Kasumi-1 (cell line): Measurements from ENCODE around the gene IKBKE.

ENCODE experiments used
- DNase-seq, 2 experiments: peaks; one replicate each; lab custom pipeline; 2025; lab: John Stamatoyannopoulos, UW

The IKBKE gene

DNA sequence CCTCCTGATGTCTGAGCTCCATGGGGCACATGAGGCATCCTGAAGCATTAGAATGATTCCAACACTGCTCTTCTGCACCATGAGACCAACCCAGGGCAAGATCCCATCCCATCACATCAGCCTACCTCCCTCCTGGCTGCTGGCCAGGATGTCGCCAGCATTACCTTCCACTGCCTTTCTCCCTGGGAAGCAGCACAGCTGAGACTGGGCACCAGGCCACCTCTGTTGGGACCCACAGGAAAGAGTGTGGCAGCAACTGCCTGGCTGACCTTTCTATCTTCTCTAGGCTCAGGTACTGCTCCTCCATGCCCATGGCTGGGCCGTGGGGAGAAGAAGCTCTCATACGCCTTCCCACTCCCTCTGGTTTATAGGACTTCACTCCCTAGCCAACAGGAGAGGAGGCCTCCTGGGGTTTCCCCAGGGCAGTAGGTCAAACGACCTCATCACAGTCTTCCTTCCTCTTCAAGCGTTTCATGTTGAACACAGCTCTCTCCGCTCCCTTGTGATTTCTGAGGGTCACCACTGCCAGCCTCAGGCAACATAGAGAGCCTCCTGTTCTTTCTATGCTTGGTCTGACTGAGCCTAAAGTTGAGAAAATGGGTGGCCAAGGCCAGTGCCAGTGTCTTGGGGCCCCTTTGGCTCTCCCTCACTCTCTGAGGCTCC lies 26.0 kb downstream of the IKBKE start:
- no peak for DNase-seq

DNA sequence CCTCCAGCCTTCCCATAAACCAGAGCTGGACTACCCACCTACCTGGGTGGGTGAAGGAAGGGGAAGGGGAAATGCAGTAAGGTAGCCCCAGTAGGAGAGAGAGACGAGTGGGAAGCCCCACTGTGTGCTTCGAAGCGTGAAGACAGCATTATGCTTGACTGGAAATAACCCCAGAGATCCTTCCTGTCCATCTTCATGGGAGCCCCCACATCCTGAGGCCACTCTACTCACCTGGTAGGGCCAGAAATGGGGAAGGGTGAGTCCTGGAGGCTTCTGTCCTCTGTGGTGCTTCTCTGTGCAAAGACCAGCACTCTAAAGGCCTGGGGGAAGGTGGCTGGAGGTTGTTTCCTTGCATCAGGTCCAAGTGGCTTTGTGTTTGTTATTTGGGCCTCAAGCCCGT lies 27.1 kb downstream of the IKBKE start:
- DNase-seq = no peak

DNA sequence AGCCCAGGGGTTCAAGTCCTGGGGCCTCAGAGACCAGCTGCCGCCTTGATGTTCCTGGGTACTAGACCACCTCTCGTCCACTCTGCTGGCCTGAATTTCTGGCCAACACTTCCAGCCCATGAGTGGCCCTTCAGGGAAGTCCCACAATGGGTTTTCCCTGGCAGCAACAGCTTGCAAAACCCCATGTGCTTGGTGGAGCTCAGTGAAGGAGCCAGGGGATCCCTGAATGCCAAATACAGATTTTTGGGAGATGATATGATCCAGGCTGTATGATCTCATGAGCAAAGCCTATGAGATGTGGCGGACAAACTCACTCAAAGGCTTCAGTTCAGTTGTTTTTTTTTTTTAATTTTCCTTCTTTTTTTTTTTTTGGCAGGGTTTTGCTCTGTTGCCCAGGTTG lies 27.5 kb downstream of the IKBKE start:
- no peak for DNase-seq

DNA sequence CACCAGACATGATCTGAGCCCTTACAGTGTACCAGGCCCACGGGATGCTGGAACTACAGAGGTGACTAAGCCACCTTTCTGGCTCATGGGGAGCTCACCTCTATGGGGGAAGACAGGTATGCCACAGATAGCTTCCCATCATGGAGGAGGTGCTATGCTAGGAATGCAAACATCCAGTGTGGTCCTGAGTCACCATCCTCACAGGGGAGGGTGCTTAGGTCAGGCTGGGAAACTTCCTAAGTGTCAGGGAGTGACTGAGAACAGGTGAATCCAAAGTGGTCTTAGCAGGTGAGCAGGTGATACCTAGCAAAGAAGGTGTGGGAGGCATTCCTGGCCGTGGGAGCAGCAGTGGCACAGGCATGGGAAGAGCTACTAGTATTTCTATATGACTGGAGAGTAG lies 28.4 kb downstream of the IKBKE start:
- DNase-seq = no peak

DNA sequence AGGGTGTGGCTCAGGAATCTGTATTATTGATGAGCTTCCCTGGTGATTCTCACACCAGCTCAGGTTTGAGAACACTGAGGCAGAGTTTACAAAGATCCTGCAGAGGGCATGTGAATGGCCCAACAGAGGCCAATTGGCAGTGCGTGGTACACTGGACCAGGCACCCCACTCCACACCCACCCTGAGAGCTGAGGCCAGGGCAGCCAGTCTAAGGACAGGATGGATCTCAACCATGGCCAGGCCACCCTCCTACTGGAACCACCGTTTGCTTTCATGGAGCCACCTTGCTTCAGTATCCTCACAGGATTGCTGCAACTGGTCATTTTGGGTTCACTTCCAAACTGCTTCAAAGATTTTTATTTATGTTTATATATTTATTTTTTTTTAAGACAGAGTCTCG lies 29.8 kb downstream of the IKBKE start:
- DNase-seq = no peak

DNA sequence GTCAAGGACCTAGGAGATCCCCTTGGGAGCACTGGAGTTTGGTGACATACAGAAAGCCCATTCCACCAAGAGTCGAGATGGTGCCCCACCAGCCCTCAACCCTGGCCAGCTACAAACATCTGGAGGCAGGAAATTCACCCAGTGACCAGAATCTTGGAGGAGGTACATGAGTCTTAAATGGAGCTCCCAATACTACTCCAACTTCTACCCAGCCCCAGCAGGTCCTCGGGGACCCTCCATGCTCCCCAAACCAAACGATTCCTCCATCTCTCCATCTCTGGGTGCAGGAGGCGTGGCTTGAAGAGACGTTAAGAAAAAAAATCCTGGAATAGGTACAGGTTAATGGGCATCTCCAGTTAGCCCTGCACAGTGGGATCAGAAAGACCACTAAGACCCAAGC lies 31.6 kb downstream of the IKBKE start:
- no peak for DNase-seq

DNA sequence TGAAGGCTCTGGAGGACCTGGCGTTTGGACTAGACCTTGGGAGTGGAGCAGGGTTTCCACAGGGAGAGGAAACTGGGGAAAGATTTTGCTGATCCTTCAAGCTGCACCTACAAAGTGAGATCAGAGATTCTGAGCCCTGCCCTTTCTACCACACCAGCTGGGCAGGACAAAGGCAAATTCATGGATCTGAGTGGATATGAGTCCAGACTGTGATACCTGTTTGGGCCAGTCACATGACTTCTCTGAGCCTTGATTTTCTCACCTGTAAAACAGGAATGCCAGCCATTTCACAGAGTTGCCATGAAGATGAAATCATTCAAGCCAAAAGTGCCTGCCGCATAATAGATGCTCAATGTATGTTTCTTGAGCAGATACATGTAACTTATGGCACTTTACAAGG lies 32.1 kb downstream of the IKBKE start:
- no peak for DNase-seq

DNA sequence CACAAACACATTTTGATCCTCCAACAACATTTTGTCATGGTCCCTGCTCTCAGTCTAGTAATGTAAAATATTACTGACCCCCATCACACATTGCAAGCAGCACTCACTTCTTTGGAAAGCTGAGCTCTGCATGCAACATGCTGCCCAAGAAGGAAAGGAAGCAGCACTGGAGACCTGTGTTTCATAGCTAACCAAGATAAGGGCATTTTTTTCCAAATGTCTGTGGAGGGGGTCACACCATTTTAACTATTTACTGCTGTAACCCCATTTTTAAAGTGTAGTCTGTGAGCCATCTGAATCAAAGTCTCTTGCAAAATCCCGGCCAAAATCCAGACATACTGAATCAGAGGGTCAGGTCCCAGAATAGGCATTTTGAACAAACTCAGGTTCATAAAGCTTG lies 32.5 kb downstream of the IKBKE start:
- no peak for DNase-seq

DNA sequence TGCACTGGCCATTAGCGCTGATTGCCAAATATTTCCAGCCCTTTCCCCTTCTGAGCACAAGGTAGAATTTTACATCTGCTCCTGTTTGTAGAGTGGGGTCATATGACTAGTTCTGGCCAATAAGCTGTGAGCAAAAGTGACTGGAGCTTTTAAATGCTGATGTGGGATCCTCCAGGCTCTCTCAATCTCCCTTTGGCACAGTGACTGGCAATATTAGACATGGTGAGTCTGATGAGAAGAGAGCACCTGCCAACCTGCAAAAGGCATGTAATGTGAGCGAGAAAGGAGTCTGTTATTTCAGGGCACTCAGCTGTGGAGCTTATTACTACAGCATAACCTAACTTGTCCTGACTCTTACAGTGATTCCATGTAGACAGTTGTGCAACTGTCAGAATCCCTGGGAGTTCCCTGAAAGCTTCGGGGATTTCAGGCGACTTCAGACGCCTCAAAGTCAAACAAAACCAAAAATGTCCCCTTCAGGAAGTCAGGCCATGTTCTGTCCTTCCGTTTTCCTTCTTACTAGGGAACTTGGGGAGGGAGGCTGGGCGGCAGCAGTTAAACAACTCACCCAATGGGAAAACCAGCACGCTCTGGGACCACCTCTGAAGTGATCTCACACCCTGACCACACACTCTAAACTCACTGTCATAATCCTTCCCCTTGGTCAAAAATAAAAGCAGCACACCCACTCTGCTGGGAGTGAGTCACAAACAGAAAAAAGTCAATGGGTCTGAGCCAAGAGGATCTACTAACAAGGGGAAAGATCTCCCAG lies 33.5 kb downstream of the IKBKE start:
- DNase-seq = peak; percentile 98 to 99

DNA sequence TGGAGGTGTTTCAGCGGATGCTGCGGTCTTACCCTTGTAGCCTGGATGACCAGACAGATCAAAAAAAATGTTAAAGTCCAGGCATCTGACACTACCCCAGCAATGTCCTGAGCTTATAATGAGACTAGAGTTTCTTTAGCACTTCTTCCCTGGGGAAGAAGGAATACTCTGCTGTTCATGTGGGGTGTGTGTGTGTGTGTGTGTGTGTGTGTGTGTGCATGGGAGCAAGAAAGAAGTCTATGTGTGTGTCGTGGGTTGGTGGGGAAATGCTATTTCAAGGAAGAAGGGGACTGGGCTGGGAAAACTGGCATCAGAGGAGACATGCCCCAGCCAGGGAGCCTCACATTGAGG lies 34.1 kb downstream of the IKBKE start:
- DNase-seq = no peak

DNA sequence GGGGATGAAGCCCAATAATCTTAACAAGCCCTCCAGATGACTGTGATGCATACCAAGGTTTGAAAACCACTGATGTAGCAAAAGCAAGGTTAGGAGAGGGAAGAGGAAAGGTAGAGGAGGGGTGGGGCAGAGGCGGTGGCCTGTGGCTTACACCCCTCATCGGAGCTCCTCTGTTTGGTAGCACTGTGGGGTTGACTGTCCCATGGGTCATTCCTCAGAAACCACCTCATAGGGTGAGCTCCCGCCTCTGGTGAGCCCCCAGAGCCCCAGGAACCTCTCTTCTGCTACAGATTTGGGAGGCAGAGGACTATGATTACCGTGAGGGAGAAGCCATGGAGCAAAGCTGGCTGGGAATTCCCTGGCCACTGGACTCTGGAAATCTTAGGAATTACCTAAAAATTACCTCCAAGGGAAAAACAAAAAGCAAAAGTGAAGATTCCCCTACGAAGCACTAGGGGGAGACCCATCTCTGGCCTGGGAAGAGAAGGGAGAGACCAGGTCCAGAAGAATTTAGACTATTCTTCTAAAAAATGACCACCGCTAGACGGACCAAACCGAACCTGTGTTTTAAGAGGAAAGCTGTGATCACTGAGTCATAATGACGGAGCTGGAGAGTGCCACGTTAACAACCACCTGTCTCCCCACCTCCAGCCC lies 35.6 kb downstream of the IKBKE start:
- DNase-seq = peak; percentile 26 to 45

DNA sequence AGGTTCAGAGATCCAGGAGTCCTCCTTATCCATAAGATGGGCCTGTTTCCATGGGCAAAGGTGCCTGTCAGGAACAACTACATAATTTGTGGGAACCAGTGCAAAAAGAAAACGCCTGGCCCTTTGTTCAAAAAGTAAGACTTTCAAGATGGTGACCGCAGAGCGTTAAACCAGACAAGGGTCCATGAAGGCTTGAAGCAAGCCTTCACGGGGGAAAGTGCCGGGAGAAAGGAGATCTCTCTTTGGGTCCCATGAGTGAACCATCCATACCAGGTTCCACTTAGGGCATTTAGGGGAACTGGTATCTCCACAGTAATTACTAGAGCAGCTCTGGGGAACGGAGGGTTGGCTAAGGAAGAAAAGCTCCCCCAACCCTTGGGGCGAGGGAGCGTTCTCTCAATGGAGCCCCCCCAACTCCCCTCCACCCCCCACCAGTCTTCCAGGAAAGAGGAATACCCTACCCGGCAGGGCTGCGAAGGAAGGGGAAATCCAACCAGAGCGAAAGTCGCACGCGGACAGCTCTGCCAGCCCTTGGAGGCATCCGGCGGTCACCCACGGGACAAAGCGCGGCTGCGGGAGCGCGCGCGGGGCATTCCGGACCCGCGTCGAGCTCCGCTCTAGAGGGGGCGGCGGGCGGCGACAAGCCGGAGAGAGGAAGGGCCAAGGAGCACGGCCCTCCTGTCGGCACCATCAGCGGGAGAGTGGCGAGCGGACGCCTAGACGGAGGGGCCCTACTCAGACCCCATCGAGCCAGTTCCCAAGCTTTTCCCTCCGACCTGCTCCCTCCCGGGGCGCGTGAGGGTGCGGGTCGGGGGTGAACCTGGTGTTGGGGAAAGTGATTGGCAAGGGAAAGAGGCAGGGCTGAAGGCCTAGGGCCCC lies 36.4 kb downstream of the IKBKE start:
- no peak for DNase-seq

DNA sequence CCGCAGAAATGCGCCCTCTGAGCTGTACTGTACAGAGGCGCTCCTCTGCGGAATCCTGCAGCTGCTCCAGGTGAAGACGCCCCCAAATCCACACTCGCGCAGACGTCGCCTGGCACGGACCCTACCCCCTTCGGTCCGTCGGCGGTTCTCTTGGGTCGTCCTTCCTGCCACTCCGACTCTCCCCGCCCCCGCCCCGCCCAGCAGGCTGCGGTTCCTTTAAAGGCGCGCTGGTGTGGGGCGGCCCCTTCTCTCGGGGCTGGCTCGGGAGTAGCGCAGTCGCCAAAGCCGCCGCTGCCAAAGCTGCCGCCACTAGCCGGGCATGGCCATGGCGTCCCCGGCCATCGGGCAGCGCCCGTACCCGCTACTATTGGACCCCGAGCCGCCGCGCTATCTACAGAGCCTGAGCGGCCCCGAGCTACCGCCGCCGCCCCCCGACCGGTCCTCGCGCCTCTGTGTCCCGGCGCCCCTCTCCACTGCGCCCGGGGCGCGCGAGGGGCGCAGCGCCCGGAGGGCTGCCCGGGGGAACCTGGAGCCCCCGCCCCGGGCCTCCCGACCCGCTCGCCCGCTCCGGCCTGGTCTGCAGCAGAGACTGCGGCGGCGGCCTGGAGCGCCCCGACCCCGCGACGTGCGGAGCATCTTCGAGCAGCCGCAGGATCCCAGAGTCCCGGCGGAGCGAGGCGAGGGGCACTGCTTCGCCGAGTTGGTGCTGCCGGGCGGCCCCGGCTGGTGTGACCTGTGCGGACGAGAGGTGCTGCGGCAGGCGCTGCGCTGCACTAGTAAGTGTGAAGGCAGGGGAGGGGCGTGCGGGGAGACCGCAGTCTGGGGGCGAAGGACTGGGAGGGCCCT lies 37.2 kb downstream of the IKBKE start, which contains the start of gene RASSF5:
TSS of gene RASSF5 (plus strand) at position 248 of the 846 bp plus-strand sequence. CDS start at position 320, 72 bp downstream.
- peak; percentile 40 to 49 for DNase-seq

DNA sequence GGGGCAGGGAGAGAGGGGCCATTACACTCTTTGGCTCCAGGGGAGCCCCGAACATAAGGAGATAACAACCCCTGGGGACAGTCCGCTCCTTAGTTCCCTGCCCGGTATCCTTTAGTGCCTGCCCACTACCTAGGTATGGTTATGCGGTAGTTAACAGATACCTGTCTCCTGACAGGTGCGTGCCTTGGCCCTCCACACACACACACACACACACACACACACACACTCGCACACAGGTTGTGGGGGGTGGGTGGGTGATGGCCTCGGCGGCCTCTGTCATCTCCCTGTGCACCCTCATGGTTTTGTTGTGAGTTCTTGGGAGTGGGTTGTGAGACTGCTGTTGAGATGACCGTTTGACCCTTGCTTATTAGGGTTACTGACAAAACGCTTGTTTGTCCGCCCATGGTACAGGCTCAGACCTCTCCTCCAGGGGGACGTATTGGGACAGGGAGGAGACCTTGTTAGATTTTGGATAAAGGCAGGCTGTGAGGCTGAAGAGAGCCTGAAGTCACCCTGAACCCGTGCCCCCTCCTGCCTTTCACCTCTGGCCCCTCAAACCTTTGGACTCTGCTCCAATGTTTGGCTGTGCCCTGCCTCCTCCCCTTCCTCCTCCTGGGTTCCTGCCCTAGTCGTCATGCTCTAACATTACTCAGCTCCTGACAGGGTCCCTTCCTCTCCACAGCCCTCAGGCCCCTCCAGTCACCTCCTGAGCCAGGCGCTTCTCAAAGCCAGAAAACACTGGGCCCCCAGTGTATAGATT lies 38.0 kb downstream of the IKBKE start:
- no peak for DNase-seq

DNA sequence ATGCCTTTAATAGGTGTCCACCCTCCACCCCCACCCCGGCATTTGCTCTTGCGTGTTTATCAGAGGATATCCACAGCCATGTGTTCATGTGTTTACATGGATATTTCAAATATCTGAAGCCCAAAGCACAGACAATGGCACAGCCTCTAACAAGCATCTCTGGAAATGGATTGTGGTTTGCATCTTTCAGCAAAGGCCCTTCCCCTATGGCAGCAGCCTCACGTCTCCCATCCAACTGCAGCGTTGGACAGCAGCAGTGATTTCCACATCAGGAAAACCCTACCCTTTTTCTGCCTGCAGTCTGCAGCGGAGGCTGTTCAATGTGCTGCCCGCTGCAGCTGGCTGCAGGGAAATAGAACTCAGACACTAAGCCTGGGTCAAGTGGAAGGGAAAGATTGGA lies 38.7 kb downstream of the IKBKE start:
- DNase-seq = no peak

DNA sequence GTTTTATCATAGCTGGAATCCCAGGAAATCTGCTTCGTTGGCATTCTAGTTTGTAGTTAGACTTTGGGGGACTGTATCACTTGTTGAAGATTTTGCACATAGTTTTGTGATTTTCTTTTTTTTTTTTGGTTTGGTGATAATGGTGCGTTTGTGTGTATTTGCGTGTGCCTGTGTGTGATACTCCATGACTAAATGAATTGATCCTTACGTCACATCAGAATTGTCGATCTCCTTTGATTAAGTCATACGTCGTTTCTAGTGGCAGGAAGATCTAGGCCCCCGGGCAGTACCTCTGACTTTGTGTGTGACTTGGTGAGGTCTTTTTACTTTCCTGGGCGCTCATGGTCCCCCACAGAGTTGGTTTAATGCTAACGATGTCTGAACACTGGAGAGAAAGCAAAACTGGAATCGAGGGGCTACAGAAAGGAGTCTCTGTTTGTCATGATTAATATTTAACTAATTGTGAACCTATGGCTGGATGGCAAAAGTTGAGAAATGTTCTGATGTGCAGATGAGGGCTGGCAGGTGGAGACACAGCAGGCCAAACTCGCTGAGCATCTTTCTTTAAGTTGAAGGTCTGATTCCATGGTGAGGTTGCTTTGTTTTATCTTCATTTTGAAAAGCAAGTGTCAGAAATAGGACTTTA lies 39.5 kb downstream of the IKBKE start:
- no peak for DNase-seq

DNA sequence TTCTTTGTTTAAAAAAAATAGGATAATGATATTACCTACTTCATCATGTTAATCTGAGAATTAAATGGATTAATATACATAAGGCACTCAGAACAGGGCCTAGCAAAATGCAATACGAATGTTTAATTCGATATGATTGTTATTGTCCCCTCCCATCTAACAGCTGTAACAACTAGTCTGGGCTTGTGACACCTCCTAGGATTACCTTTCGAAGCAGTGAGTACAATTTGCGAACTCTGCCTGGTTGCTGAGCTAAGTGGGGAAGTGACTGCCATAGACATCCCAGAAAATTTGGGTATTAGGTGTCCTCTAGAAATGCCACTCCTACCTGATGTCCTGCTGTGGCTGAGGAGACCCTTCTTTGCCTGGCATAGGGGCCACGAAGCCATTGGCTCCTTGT lies 40.1 kb downstream of the IKBKE start:
- DNase-seq = no peak

DNA sequence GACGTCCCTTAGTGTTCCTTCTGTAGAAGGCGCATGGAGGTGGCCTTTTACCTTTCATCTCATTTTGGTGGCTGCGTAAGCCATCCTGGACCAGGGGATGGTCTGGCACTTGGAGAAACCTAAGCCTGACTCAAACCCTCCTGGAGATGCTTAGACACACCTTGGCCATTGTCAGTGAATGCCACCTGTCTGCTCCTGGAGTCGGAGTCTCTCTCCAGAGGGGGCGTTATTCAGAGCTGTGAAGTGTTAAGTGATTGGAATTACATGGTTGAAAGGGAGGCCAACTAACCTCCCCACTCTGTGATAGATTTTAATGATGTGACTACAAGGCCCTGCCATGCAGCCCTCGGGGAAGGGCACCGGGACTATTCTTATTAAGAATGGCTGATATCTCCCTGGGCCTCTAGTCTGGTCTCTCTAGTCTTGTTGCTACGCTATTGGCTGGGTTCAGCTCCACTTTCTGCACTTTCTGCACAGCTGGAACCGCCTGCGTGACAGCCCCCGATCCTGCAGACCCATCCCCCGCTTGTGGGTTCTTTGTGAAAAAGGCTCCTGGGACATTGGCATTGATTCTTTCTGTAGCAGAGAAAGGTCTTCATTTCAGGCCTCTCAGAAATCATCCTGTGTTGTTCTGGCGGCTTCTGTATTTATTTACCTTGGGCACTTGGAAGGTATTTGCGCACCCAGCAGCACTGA lies 41.2 kb downstream of the IKBKE start:
- DNase-seq = no peak

DNA sequence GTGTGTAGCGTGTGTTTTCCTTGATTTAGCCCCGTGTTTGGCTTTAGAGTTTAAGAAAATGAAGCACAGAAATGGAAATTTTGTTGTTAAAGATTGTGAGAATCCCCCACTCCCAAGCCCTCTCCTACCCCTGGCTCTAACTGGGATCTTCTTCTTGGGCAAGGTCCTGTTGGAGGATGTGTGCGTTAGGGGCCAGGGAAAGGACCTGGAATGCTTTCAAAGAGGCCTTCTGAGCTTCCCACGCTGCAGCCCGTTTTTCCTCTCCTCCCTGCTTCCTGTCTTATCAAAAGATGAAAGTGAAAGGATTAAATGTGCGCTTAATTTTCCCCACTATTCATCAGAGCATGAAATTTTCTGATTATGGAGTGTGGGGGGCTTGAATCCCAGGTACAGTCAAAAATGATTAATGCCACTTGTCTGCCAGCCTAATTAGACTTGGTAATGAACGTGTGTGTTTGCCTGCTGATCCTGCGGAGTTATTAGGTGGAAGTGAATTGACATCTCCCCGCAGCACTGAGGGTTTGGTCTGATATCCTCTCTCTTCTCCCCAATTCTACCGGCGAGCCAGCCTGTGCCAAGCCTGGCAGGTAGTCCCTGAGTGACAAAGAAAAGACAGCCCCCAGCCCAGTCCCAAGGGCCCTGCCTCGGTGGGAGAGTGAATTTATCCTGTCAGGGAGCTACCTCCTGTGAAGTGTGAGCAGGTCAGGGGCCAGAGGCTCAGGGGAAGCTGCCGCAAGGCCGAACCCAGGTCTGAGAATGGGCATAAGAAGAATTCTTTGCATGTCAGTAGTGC lies 42.0 kb downstream of the IKBKE start:
- DNase-seq = no peak
